HG02870 (cell line): ENCODE data around the gene LENG9.

Source experiments
- ATAC-seq: cut with Tn5 transposase; IDR thresholded peaks from one replicate; pipeline ENCODE4 v1.9.1; 2021; ENCODE audit warnings: mild to moderate bottlenecking, moderate library complexity; ENCODE audit not compliant: unreplicated experiment

The LENG9 gene

GRCh38 chr19:54422136-54422535 is 41.4 kb downstream of the LENG9 start:
- no peak for ATAC-seq

- no peak for ATAC-seq
These were observed 42.1 kb downstream of the LENG9 start for GRCh38 chr19:54421521-54421920.

GRCh38 chr19:54421169-54421516 is 42.4 kb downstream of the LENG9 start:
- no peak for ATAC-seq

GRCh38 chr19:54420383-54421168 is 43.0 kb downstream of the LENG9 start:
- ATAC-seq, result no peak

GRCh38 chr19:54420068-54420382 is 43.6 kb downstream of the LENG9 start:
- ATAC-seq, result no peak

GRCh38 chr19:54418930-54419800 is 44.4 kb downstream of the LENG9 start:
- no peak for ATAC-seq

- no peak for ATAC-seq
These were observed 45.3 kb downstream of the LENG9 start for GRCh38 chr19:54418030-54418929.

GRCh38 chr19:54416695-54417491 is 46.7 kb downstream of the LENG9 start:
- no peak for ATAC-seq

- no peak for ATAC-seq
These were observed 47.5 kb downstream of the LENG9 start for GRCh38 chr19:54415901-54416673.

GRCh38 chr19:54415208-54415900 is 48.2 kb downstream of the LENG9 start, which contains the start of gene TTYH1:
TSS of gene TTYH1 (plus strand) at chr19:54415464. CDS start at chr19:54415553, 89 bp downstream.
- ATAC-seq, result no peak

GRCh38 chr19:54414156-54414555 is 49.4 kb downstream of the LENG9 start:
- ATAC-seq, result no peak

- ATAC-seq, result no peak
These were observed 50.7 kb downstream of the LENG9 start for GRCh38 chr19:54412877-54413276.
